Neural cell (in vitro differentiated cells): Measurements from ENCODE around the gene KRTAP10-1.

Source experiments
- CTCF ChIP-seq: fragments of 450-650 bp; IDR thresholded peaks from 2 replicates; pipeline ENCODE4 v1.5.1; 2014; ENCODE audit warnings: antibody characterized with exemption, mild to moderate bottlenecking, moderate library complexity; ENCODE audit not compliant: poor library complexity, severe bottlenecking
- EZH2 ChIP-seq: fragments of 200-600, 300-800 bp; shearing (Covaris generic), sonication (generic); IDR thresholded peaks from 2 replicates; pipeline ENCODE4 v1.6.1; 2014; ENCODE audit warnings: antibody characterized with exemption, low read length, borderline replicate concordance, mild to moderate bottlenecking; ENCODE audit not compliant: insufficient read depth, poor library complexity, severe bottlenecking
- POLR2AphosphoS5 ChIP-seq: IDR thresholded peaks from 2 replicates; pipeline ENCODE4 v1.6.1; 2012
- SMC3 ChIP-seq: fragments of 450-650 bp; conservative IDR thresholded peaks from 2 replicates; pipeline ENCODE4 v1.6.1; 2014; ENCODE audit warnings: antibody characterized with exemption, mild to moderate bottlenecking, moderate library complexity; ENCODE audit not compliant: poor library complexity

- TF ChIP-seq CTCF (no peak), EZH2 (no peak), SMC3 (no peak), POLR2AphosphoS5 (no peak)
These were observed 21.3 kb downstream of the KRTAP10-1 start for GRCh38 chr21:44518686-44519085.
